GM20000 (cell line): ENCODE results near the gene SPA17.

ENCODE experiments used
- DNase-seq: peaks from one replicate; pipeline ENCODE4 v3.0.0; 2012; ENCODE audit warnings: low spot score
- CTCF ChIP-seq: IDR thresholded peaks from 2 replicates; pipeline ENCODE4 v1.5.1; 2012; ENCODE audit warnings: mild to moderate bottlenecking, control low read depth; ENCODE audit errors: extremely low read depth, missing control alignments

The SPA17 gene

GRCh38 chr11:124673333-124674167, at the start of gene SPA17, which contains the start of gene SIAE:
TSS of gene SPA17 (plus strand) at chr11:124673904. CDS start at chr11:124675265, 1,361 bp downstream.
TSS of gene SIAE (minus strand) at chr11:124673739. CDS start at chr11:124673708, 31 bp downstream.
- TF ChIP-seq CTCF, result no peak
- DNase-seq, result peak; percentile 91

- no peak for TF ChIP-seq CTCF
- no peak for DNase-seq
Observed at GRCh38 chr11:124625504-124626168, 48.1 kb upstream of the SPA17 start.

GRCh38 chr11:124627546-124627945, 46.2 kb upstream of the SPA17 start:
- TF ChIP-seq CTCF, result no peak
- DNase-seq, result no peak

GRCh38 chr11:124629961-124630360, 43.7 kb upstream of the SPA17 start:
- no peak for TF ChIP-seq CTCF
- DNase-seq, result no peak

GRCh38 chr11:124633355-124633754, 40.3 kb upstream of the SPA17 start:
- DNase-seq, result no peak

GRCh38 chr11:124635932-124636331, 37.8 kb upstream of the SPA17 start:
- DNase-seq, result no peak
- no peak for TF ChIP-seq CTCF

More at GRCh38 chr11:124633355-124633754, 40.3 kb upstream of the SPA17 start:
- no peak for TF ChIP-seq CTCF

GRCh38 chr11:124638500-124638899, 35.2 kb upstream of the SPA17 start:
- no peak for DNase-seq
- no peak for TF ChIP-seq CTCF
